ENCODE results near the gene NBPF12.
"Not testable (repeated sequence)": the region's sequence is repeated elsewhere in the genome, so short reads cannot be mapped to it uniquely, and the experiment has no call there.

- not testable (repeated sequence) for TF ChIP-seq CTCF, POLR2AphosphoS5, EP300 (IDR thresholded peaks at IDR 0.05)
Observed at GRCh38 chr1:147044511-147044910, 106.4 kb downstream of the NBPF12 start.
